CD4-positive, alpha-beta T cell treated with Interleukin-12 subunit alpha and Interleukin-12 subunit beta, for 1 hour (primary cell): ENCODE data around the gene ALB.
"Not testable (repeated sequence)": the region's sequence is repeated elsewhere in the genome, so short reads cannot be mapped to it uniquely, and the experiment has no call there.

ENCODE experiments used
- DNase-seq: peaks from one replicate; pipeline ENCODE4 v3.0.0-alpha.2; 2020

Gene ALB

GRCh38 chr4:73404042-73404441, at the start of gene ALB:
Gene ALB, plus strand, starts transcription at chr4:73404287. Its CDS starts 41 bp downstream, at chr4:73404328.
- DNase-seq: no peak

- DNase-seq: not testable (repeated sequence)
These were observed 46.9 kb upstream of the ALB start for GRCh38 chr4:73357174-73357573.

DNA sequence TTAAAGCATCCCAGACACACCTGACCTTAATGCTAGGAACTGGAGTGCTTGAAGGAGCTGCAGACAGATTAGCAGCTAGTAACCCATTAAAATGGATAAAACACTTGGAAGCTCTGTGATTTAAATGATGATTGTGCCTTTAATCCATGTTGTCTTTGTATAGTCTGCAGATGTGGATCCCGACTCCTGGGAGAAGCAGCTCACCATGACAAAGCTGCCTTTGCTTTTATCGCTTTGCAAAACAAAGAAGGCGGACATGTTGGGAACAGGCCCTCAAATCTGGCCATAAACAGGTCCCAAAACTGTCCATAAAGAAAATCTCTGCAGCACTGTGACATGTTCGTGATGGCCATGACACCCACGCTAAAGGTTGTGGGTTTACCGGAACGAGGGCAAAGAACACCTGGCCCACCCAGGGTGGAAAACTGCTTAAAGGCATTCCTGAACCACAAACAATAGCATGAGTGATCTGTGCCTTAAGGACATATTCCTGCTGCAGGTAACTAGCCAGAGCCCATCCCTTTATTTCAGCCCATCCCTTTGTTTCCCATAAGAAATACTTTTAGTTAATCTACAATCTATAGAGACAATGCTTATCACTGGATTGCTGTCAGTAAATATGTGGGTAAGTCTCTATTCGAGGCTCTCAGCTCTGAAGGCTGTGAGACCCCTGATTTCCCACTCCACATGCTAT, 34.4 kb upstream of the ALB start:
- DNase-seq: not testable (repeated sequence)

DNA sequence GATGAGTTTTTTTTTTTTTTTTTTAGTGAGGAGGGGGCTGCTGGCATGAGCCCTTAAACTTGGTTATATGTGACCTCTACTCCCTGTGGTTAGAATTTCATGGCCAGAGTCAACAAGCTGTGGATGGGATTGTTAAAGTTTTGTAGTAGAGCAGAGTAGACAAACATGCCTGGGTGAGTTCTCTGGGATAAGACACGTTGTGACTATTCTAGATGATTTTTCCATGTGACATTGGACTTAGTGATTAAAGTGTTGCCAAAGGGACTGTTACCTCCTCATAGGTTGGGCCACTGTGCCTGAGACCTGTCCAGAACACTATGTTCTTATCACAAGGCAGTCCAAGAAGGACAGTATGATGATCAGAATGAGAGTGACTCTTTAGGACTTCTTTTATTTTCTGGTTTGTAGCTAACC, 28.8 kb upstream of the ALB start:
- no peak for DNase-seq

GRCh38 chr4:73376251-73376650, 27.8 kb upstream of the ALB start:
- no peak for DNase-seq

DNA sequence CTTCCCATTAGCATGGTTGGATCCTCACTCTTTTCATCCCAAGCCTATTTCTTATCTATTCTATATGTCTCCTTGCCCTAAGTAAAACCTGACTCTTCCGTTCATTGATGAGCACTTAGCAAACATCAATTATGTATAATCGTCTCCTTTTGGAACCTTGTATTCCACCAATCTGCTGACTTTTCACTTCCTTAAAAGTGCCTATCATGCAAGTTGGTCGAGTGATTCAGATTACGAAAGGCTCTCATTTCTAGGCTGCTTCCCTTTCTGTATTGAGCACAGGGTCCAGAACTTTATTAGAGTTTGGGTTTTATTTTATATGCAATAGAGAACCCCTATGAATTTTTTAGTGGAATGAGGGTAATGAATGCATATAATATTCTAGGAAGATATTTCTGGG, 27.1 kb upstream of the ALB start:
- DNase-seq: no peak

GRCh38 chr4:73378887-73379286, 25.2 kb upstream of the ALB start:
- no peak for DNase-seq

DNA sequence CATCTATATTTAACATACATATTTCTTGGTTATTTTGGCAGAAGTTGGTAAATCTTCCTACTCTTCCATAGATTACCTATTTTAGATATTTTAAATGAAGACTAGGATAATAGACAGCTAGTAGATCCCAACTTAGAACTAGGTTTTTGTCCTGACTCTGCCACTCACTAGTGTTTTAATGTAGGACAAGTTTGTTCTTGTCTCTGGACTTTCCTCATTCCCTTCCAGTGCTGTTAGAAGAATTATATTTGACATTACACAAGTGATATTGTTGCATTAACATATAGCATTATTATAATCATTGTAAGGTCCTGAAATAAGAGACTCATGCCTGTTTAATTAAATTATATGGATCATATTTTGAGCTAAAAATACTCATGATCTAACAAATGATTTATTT, 24.1 kb upstream of the ALB start:
- no peak for DNase-seq

- no peak for DNase-seq
These were observed 22.9 kb upstream of the ALB start for GRCh38 chr4:73381214-73381613.

DNA sequence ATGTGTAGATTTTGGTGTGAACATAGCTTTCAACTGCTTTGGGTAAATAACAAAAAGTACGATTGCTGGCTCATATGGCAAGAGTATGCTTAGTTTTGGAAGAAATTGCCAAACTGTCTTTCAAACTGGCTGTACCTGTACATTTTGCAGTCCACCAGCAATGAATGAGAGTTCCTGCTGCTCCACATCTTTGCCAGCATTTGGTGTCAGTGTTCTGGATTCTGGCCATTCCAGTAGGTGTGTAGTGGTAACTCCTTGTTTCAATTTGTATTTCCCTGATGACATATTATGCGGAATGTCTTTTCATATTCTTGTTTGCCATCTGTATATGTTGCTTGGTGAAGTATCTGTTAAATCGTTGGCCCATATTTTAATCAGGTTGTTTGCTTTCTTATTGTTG, 20.6 kb upstream of the ALB start:
- DNase-seq: no peak

DNA sequence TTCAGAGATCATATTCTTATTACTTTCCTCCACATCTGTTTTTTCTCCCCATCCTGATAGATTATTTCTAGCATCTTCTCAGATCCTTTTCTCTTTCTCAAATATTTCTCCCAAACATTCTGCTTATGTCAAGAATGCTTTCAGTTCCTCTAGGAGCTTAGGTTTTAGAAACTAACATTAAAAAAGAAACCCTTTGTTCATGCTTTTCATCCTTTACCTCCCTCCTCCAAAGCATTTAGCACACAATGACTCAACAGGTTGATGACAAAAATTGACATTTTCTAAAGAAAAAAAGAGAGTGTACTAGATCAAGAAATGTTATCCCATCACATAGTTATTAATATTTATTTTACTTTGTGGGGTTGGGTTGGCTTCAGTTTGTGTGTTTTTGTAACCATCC, 16.5 kb upstream of the ALB start:
- no peak for DNase-seq

- DNase-seq: no peak
These were observed 15.2 kb upstream of the ALB start for GRCh38 chr4:73388887-73389286.

- not testable (repeated sequence) for DNase-seq
These were observed 14.4 kb upstream of the ALB start for GRCh38 chr4:73389663-73390062.

GRCh38 chr4:73391774-73392173, 12.3 kb upstream of the ALB start:
- DNase-seq: no peak

DNA sequence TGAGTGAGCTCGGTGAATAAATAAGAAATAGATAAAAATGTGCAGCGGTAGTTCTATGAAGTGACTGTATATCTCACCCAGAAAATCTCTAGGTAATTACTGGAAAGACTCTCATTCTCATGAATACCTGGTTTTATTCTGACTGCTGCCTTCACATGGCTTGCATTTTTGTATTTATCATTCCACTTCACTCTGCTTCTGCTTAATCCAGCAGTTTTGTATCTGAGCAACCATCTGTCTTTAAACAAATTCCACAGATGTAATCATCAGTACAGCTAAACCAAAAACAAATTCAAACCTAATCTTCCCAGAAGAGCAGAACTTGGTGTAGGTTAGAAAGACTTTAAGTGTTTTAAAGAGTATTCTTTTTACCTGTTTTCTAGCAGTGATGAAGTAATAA, 11.2 kb upstream of the ALB start:
- no peak for DNase-seq

GRCh38 chr4:73396304-73396703, 7.8 kb upstream of the ALB start:
- no peak for DNase-seq

- no peak for DNase-seq
These were observed 6.8 kb upstream of the ALB start for GRCh38 chr4:73396993-73397972.

DNA sequence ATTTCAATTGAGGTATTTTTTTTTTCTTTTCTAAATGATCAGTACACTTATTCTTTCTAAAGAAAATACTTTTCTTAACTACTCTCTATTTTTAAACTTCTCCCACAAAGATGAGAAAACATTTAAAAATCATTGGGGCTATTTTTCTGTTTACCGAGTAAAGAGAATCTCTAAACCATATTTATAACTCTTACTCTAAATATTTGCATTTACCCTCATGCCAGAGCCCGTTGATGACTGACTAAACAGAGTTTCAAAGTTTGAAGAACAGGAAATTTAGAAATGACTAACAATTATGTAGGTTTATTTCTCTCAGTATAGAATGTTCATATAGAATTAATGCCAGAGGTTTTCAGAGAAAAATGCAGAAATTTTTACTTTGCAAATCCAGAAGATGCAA, 2.7 kb upstream of the ALB start:
- no peak for DNase-seq

GRCh38 chr4:73404457-73404856, 370 bp downstream of the ALB start:
- no peak for DNase-seq

GRCh38 chr4:73405138-73405537, 1.1 kb downstream of the ALB start:
- DNase-seq: no peak

DNA sequence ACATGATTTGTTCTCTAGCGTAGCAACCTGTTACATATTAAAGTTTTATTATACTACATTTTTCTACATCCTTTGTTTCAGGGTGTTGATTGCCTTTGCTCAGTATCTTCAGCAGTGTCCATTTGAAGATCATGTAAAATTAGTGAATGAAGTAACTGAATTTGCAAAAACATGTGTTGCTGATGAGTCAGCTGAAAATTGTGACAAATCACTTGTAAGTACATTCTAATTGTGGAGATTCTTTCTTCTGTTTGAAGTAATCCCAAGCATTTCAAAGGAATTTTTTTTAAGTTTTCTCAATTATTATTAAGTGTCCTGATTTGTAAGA, 2.4 kb downstream of the ALB start:
- DNase-seq: no peak

DNA sequence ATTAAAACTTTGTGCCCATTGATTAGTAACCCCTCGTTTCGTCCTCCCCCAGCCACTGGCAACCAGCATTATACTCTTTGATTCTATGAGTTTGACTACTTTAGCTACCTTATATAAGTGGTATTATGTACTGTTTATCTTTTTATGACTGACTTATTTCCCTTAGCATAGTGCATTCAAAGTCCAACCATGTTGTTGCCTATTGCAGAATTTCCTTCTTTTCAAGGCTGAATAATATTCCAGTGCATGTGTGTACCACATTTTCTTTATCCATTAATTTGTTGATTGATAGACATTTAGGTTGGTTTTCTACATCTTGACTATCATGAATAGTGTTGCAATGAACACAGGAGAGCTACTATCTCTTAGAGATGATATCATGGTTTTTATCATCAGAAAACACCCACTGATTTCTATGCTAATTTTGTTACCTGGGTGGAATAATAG, 3.2 kb downstream of the ALB start:
- DNase-seq: no peak

DNA sequence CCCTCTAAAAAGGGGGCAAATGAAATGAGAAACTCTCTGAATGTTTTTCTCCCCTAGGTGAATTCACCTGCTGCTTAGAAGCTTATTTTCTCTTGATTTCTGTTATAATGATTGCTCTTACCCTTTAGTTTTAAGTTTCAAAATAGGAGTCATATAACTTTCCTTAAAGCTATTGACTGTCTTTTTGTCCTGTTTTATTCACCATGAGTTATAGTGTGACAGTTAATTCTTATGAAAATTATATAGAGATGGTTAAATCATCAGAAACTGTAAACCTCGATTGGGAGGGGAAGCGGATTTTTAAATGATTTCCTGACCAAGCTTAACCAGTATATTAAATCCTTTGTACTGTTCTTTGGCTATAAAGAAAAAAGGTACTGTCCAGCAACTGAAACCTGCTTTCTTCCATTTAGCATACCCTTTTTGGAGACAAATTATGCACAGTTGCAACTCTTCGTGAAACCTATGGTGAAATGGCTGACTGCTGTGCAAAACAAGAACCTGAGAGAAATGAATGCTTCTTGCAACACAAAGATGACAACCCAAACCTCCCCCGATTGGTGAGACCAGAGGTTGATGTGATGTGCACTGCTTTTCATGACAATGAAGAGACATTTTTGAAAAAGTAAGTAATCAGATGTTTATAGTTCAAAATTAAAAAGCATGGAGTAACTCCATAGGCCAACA, 4.2 kb downstream of the ALB start:
- DNase-seq: no peak
